Muscle layer of duodenum (tissue), 2 donors: ENCODE measurements around the gene JAGN1.
"Not testable (repeated sequence)": the region's sequence is repeated elsewhere in the genome, so short reads cannot be mapped to it uniquely, and the experiment has no call there.

Source experiments
- H3K27ac ChIP-seq: one replicate; pipeline ENCODE4 v1.7.0; 2013; ENCODE audit warnings: mild to moderate bottlenecking, low read length
- H3K27me3 ChIP-seq: one replicate; pipeline ENCODE4 v1.7.0; 2013; ENCODE audit warnings: low read depth, mild to moderate bottlenecking, control low read depth, low read length
- H3K36me3 ChIP-seq, 2 donors: one replicate each; pipeline ENCODE4 v1.7.0; 2013; ENCODE audit warnings: low read length in 2 of 2, control low read depth in 1 of 2, mild to moderate bottlenecking in 1 of 2; ENCODE audit not compliant: insufficient read depth in 2 of 2, control insufficient read depth in 1 of 2
- H3K4me1 ChIP-seq, 2 donors: one replicate each; pipeline ENCODE4 v1.7.0; 2013; ENCODE audit warnings: low read length in 2 of 2, mild to moderate bottlenecking in 2 of 2, control low read depth in 1 of 2, moderate library complexity in 1 of 2; ENCODE audit not compliant: insufficient read depth in 2 of 2, control insufficient read depth in 1 of 2
- H3K4me3 ChIP-seq, 2 donors: one replicate each; pipeline ENCODE4 v1.7.0; 2013; ENCODE audit warnings: low read length in 2 of 2, low read depth in 1 of 2, mild to moderate bottlenecking in 1 of 2
- H3K9me3 ChIP-seq, 2 donors: one replicate each; pipeline ENCODE4 v1.7.0; 2013; ENCODE audit warnings: low read length in 2 of 2, control low read depth in 1 of 2, mild to moderate bottlenecking in 1 of 2; ENCODE audit not compliant: control insufficient read depth in 1 of 2
- donor health status: healthy.

JAGN1 gene

DNA sequence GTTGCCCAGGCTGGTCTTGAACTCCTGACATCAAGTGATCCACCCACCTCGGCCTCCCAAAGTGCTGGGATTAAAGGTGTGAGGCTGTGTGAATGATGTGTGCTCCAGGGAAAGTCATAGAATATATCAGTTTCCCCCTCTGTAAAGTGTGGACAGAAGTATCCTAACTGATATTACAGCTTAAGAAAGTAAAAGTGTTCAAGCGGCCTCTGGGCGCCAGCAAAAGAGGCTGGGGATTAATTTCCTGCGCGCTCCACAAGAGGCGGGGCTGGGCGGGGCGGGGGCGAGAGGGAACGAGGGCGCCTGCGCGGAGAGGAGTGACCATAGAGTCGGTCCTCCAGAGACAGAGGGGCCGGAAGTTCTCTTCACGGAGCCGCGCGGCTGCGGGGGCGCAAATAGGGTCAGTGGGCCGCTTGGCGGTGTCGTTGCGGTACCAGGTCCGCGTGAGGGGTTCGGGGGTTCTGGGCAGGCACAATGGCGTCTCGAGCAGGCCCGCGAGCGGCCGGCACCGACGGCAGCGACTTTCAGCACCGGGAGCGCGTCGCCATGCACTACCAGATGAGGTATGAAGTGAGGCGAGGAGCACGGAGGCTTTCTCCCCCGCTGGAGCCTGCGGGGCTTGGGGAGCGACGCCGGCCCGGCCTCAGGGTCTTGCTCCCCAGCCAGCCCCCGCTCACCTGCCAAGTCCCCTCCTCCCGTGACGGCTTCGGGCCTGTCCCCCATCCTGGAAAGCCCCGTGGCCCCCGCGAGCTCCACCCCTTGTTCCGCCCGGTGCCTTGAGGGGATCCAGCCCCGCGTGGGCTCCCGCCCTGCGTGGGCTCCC, at the start of gene JAGN1:
Gene JAGN1 (plus strand): TSS at position 362 of the 823 bp plus-strand sequence. CDS start 113 bp downstream, at position 475.
- no peaks in the 10 kb centered on the region for H3K9me3 ChIP-seq

DNA sequence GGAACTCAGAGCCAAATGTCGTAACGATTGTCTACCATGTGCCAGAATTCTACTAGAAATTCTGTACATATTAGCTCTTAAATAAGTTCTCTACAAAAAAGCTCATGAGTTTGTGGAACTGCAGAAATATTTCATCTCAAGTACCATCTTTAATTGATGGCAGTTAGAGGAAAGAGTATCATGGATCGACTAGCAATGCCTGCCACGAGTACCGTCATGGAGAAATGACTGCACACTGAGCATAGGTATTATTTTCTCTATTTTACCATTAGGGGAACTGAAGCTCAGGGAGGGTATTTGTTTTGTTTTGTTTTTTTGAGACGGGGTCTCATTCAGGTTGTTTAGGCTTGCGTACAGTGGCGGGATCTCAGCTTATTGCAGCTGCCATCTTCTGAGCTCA, 49.4 kb upstream of the JAGN1 start:
- Histone ChIP-seq H3K4me1 (peaks cover 0 to 11% of the 10 kb centered on the region in 2 donors), H3K9me3 (no peaks in the 10 kb centered on the region), H3K27ac (no peak overlapping the region), H3K4me3 (no peak overlapping the region), H3K27me3 (no peaks in the 10 kb centered on the region), H3K36me3 (peaks cover 18 to 35% of the 10 kb centered on the region in 2 donors)

More for the DNA sequence above, at the start of gene JAGN1:
- Histone ChIP-seq H3K27ac (peak within 1 kb of the TSS; percentile 98), H3K36me3 (peaks cover 14 to 16% of the 10 kb centered on the region in 2 donors), H3K4me1 (peaks cover 0 to 16% of the 10 kb centered on the region in 2 donors), H3K4me3 (peak within 1 kb of the TSS; percentile 72 to 94), H3K27me3 (no peaks in the 10 kb centered on the region)

DNA sequence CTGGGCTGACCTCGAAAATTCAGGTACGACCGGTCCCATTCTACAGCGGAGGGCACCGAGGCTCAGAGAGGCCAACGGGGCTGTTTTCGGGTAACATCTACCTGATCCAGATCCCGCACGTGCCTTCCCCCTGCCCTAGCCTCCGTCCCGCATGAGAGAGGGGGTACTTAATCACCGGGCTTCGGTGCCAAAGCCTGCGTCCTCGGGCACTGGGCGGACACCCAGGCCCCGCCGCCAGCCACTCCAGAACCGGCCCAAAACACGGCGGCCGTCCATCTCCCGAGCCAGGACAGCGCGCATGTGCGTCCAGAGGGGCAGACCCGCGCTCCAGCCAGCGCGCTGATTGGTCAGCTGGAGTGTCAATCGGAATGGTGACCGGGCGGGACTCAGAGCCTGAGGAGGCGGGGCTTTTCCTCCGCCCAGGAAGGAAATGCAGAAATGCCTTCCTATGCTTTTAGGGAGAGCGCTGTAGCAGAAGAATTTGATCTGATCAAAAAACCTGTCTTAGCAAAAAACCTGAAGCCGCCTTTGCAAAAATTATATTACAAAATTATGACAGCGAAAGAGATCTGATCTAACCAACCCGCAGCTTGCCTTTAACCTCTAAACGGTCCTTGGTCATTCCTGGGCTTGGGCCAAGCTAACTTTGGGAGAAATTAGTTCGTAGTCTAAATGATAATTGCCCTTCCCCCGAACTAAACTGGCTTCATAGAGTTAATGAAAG, 46.5 kb upstream of the JAGN1 start, which contains the start of gene RPUSD3:
Gene RPUSD3 (minus strand): TSS at position 294 of the 724 bp plus-strand sequence. CDS start 18 bp downstream, at position 276.
- Histone ChIP-seq H3K9me3 (no peaks in the 10 kb centered on the region), H3K4me1 (peaks cover 0 to 11% of the 10 kb centered on the region in 2 donors), H3K36me3 (peaks cover 13 to 22% of the 10 kb centered on the region in 2 donors), H3K27ac (peak within 1 kb of the TSS; percentile 80), H3K27me3 (no peaks in the 10 kb centered on the region), H3K4me3 (peak within 1 kb of the TSS; percentile 91 to 95)

DNA sequence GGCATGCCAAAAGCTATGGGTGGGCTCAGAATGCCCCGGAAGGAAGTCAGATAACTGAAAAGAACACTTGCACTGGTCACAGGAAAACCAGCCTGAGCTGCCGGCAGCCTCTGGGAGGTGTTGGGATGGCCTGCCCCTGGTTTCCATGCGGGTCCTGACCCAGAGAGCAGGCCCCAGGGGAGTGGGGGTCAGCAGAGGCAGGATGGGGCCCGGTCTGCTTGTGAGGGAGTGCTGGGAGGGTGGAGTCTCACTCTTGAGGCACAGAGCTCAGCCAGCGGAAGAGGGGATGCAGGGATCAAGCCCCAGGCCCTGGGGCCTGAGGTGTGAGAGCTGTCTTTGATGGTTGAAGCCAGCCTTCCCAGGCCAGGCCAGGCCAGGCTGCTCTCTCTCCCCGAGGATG, 44.2 kb upstream of the JAGN1 start:
- no peak overlapping the region for H3K27ac ChIP-seq
- H3K27me3 ChIP-seq: no peaks in the 10 kb centered on the region
- no peak overlapping the region for H3K4me3 ChIP-seq
- H3K9me3 ChIP-seq: no peaks in the 10 kb centered on the region
- peaks cover 0 to 7% of the 10 kb centered on the region in 2 donors for H3K36me3 ChIP-seq
- H3K4me1 ChIP-seq: peaks cover 0 to 11% of the 10 kb centered on the region in 2 donors

DNA sequence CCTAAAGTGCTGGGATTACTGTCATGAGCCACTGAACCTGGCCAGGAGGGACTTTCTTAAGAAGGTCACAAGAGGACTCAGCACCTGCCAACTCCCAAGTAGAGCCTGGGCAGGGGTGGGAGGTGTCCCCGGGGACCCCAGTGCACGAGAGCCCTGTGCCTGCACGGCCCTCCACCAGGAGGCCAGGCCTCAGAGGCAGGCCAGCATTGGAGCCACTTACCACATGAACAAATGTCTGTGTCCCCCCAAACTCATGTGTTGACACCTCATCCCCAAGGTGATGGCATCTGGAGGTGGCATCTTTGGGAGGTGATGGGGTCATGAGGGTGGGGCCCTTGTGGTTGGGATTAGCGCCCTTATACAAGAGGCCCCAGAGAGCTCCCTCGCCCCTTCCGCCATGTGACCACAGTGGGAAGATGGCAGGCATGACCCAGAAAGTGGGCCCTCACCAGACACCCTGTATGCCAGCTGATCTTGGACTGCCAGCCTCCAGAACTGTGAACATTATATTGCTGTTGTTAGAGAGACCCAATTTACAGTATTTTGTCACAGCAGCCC, 43.4 kb upstream of the JAGN1 start:
- H3K4me1 ChIP-seq: peaks cover 0 to 11% of the 10 kb centered on the region in 2 donors
- H3K27me3 ChIP-seq: no peaks in the 10 kb centered on the region
- no peaks in the 10 kb centered on the region for H3K9me3 ChIP-seq
- H3K36me3 ChIP-seq: no peaks in the 10 kb centered on the region
- no peak overlapping the region for H3K27ac ChIP-seq
- no peak overlapping the region for H3K4me3 ChIP-seq

DNA sequence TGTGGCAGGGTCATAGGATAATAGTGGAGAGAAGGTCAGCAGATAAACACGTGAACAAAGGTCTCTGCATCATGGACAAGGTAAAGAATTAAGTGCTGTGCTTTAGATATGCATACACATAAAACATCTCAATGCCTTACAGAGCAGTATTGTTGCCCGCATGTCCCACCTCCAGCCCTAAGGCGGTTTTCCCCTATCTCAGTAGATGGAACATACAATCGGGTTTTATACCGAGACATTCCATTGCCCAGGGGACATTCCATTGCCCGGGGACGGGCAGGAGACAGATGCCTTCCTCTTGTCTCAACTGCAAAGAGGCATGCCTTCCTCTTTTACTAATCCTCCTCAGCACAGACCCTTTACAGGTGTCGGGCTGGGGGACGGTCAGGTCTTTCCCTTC, 42.5 kb upstream of the JAGN1 start:
- peaks cover 0 to 10% of the 10 kb centered on the region in 2 donors for H3K4me1 ChIP-seq
- H3K27me3 ChIP-seq, H3K4me3 ChIP-seq, H3K27ac ChIP-seq, H3K36me3 ChIP-seq, H3K9me3 ChIP-seq: not testable (repeated sequence)

DNA sequence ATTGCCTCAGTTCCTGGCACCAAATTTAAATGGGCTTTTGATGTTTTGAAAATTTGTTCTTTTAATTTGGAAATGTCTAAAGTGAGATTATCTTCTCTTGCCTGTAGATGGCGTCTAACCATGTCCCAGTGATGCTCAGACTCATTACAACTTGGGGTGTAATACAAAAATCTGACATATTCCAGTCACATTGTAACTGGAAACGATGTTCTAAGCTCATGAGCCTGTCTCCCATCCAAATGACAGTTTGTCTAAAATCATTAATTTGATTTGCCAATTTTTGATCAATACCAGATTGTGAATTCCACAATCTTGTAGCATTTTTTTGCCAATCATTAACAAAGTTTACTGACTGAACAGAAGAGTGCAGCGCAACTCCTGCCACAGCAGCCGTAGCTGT, 41.5 kb upstream of the JAGN1 start:
- H3K4me3 ChIP-seq, H3K27me3 ChIP-seq, H3K4me1 ChIP-seq, H3K27ac ChIP-seq, H3K36me3 ChIP-seq, H3K9me3 ChIP-seq: not testable (repeated sequence)

DNA sequence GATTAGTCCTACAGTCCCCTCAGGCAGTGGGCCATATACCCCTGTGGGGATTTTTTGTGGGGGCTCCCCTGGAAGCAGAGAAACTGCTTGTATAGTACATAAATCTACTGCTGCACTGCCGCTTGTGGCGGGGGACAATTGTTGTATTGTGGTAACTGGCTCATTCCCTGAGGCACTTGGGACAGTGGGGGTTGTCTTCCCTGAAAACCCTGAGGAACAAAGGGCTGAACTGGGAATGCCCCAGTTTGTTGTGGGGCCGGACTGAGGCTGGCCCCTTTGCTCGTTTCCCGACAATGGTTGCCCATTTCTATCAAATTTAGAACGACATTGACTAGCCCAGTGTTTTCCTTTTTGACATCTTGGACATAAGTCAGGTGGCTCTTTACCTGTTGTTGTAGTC, 39.0 kb upstream of the JAGN1 start:
- H3K4me3 ChIP-seq, H3K4me1 ChIP-seq, H3K9me3 ChIP-seq, H3K36me3 ChIP-seq, H3K27ac ChIP-seq, H3K27me3 ChIP-seq: not testable (repeated sequence)

DNA sequence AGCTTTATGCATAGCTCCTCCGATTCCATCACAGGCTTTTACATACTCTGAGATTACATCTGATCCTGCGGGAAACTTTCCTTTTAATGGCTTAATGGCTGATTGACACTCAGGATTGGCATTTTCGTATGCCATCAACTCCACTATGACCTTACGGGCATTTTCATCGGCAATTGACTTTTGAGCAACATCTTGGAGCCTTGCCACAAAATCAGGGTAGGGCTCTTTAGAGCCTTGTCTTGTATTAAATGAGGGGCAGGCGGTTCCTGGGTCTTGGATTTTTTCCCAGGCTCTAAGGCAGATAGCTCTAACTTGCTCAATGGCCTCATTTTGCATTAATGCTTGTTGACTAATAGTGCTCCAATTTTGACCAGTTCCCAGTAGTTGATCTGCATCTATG, 38.5 kb upstream of the JAGN1 start:
- not testable (repeated sequence) for H3K4me1 ChIP-seq, H3K36me3 ChIP-seq, H3K27ac ChIP-seq, H3K4me3 ChIP-seq, H3K9me3 ChIP-seq, H3K27me3 ChIP-seq

DNA sequence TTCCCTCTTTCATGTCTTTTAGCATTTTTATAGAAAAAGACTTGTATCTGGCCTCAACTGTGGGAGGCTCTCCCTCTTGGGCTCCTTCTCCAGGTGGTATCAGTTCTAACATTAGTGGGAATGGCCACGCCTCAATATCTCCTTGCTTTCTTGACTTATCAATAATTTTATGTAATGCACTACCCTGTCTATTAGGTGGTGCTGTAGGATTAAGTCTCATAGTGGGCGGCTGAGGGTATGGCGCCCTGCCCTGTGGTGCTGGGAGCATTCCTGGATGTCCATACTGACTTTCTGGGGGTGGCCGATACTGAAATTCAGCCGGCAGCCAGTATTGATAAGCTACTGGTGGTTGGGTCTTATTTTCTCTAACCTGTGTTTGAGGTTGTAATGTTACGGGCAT, 37.9 kb upstream of the JAGN1 start:
- H3K27ac ChIP-seq: no peak overlapping the region
- no peaks in the 10 kb centered on the region for H3K9me3 ChIP-seq
- no peaks in the 10 kb centered on the region for H3K36me3 ChIP-seq
- H3K27me3 ChIP-seq: no peaks in the 10 kb centered on the region
- no peaks in the 10 kb centered on the region for H3K4me1 ChIP-seq
- H3K4me3 ChIP-seq: no peak overlapping the region

DNA sequence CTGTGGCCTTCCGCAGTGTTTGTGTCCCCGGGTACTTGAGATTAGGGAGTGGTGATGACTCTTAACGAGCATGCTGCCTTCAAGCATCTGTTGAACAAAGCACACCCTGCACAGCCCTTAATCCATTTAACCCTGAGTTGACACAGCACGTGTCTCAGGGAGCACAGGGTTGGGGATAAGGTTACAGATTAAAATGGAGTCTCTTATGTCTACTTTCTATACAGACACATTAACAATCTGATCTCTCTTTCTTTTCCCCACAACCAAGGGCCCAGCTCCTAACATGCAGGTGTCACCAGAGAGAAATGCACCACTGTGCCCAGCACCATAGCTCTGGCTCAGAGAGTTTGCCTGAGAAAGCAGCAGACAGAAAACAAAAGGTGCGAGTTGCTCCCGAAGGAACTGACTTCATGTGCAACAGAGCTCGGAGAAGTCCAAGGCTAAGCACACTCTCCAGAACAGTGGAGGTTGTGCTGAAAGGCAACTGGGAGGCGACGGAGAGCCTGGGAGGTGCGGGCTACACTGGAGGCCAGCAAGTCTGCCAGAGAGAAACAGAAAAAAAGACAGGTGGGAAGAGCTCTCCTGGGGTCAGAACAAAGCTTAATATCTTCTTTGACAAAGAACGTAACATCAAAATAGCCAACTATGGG, 36.0 kb upstream of the JAGN1 start:
- H3K27me3 ChIP-seq, H3K9me3 ChIP-seq, H3K4me3 ChIP-seq, H3K36me3 ChIP-seq, H3K4me1 ChIP-seq, H3K27ac ChIP-seq: not testable (repeated sequence)
